ENCODE measurements around the gene CAMK1D.
"Not testable (repeated sequence)": the region's sequence is repeated elsewhere in the genome, so short reads cannot be mapped to it uniquely, and the experiment has no call there.

The CAMK1D gene

GRCh38 chr10:12742771-12743170 is 393.4 kb downstream of the CAMK1D start:
- H3K27ac ChIP-seq = no peak overlapping the region
- H3K4me3 ChIP-seq = no peak overlapping the region

GRCh38 chr10:12743466-12743865 is 394.1 kb downstream of the CAMK1D start:
- H3K27ac ChIP-seq, H3K4me3 ChIP-seq: not testable (repeated sequence)

- Histone ChIP-seq H3K27ac (no peak overlapping the region), H3K4me3 (no peak overlapping the region)
Observed at GRCh38 chr10:12743941-12744340, 394.6 kb downstream of the CAMK1D start.

GRCh38 chr10:12748186-12748585 is 398.8 kb downstream of the CAMK1D start:
- Histone ChIP-seq H3K4me3 (no peak overlapping the region), H3K27ac (no peak overlapping the region)

- Histone ChIP-seq H3K4me3 (no peak overlapping the region), H3K27ac (no peak overlapping the region)
Observed at GRCh38 chr10:12749760-12750478, 400.6 kb downstream of the CAMK1D start.

- Histone ChIP-seq H3K4me3 (no peak overlapping the region), H3K27ac (no peak overlapping the region)
Observed at GRCh38 chr10:12750526-12751201, 401.3 kb downstream of the CAMK1D start.

GRCh38 chr10:12755075-12755474 is 405.7 kb downstream of the CAMK1D start:
- Histone ChIP-seq H3K4me3 (no peak overlapping the region), H3K27ac (no peak overlapping the region)

GRCh38 chr10:12757351-12757750 is 408.0 kb downstream of the CAMK1D start:
- Histone ChIP-seq H3K4me3 (no peak overlapping the region), H3K27ac (no peak overlapping the region)

- Histone ChIP-seq H3K27ac (no peak overlapping the region), H3K4me3 (no peak overlapping the region)
Observed at GRCh38 chr10:12758271-12758670, 408.9 kb downstream of the CAMK1D start.

GRCh38 chr10:12766223-12766622 is 416.9 kb downstream of the CAMK1D start:
- Histone ChIP-seq H3K27ac (no peak overlapping the region), H3K4me3 (no peak overlapping the region)

- H3K4me3 ChIP-seq = no peak overlapping the region
- H3K27ac ChIP-seq = no peak overlapping the region
Observed at GRCh38 chr10:12768156-12769100, 419.1 kb downstream of the CAMK1D start.

- no peak overlapping the region for H3K4me3 ChIP-seq
- no peak overlapping the region for H3K27ac ChIP-seq
Observed at GRCh38 chr10:12769323-12770044, 420.1 kb downstream of the CAMK1D start.

GRCh38 chr10:12771981-12772760 is 422.8 kb downstream of the CAMK1D start:
- Histone ChIP-seq H3K4me3 (no peak overlapping the region), H3K27ac (no peak overlapping the region)

GRCh38 chr10:12772797-12773587 is 423.6 kb downstream of the CAMK1D start:
- H3K4me3 ChIP-seq = no peak overlapping the region
- no peak overlapping the region for H3K27ac ChIP-seq

GRCh38 chr10:12774204-12774894 is 425.0 kb downstream of the CAMK1D start:
- Histone ChIP-seq H3K27ac (no peak overlapping the region), H3K4me3 (no peak overlapping the region)

- no peak overlapping the region for H3K4me3 ChIP-seq
- H3K27ac ChIP-seq = peak overlapping the region in 2 of 21 experiments; percentile 30 to 31
Observed at GRCh38 chr10:12777840-12778585, 428.7 kb downstream of the CAMK1D start.
